A549 (cell line): ENCODE measurements around the gene JUP. TPM values are rescaled to one million over a fixed set of nuclear protein-coding genes. Genes with fewer than 3 reads are reported as not detected.
A peak's percentile ranks its signal among the peaks of the same experiment; 100 is the strongest.

Experiments used
- BHLHE40 ChIP-seq: IDR thresholded peaks from 2 replicates; pipeline ENCODE4 v1.6.1; 2012; ENCODE audit warnings: low read depth, low read length, inconsistent platforms
- CBX2 ChIP-seq: fragments of 200-600 bp; sonication (generic); IDR thresholded peaks from 2 replicates; pipeline ENCODE4 v1.6.1; 2016; ENCODE audit warnings: low read depth, mild to moderate bottlenecking, borderline replicate concordance
- CEBPB ChIP-seq, 2 experiments: fragments of >200 bp in 1 of 2; sonication (Bioruptor Twin) in 1 of 2; formaldehyde crosslinking in 1 of 2; IDR thresholded peaks; 2 replicates each; pipeline ENCODE4 v1.6.1; 2012 to 2016
- CHD4 ChIP-seq: fragments of 200-600 bp; sonication (generic); IDR thresholded peaks from 2 replicates; pipeline ENCODE4 v1.6.1; 2016; ENCODE audit warnings: antibody characterized with exemption, mild to moderate bottlenecking, borderline replicate concordance
- EHF ChIP-seq: fragments of 250-450 bp; sonication (Bioruptor Pico); IDR thresholded peaks from 2 replicates; pipeline ENCODE4 v1.5.0; 2020; ENCODE audit warnings: mild to moderate bottlenecking
- EP300 ChIP-seq, 2 experiments: fragments of >200 bp; sonication (Bioruptor Twin); formaldehyde crosslinking; IDR thresholded peaks; 2 replicates in 1 of 2; 3 replicates in 1 of 2; pipeline ENCODE4 v1.6.1; 2016 to 2017
- ESRRA ChIP-seq: fragments of 150-350 bp; IDR thresholded peaks from 2 replicates; pipeline ENCODE4 v1.6.1; 2014; ENCODE audit warnings: mild to moderate bottlenecking, low read length, borderline replicate concordance
- HOXA7 ChIP-seq: fragments of 250-450 bp; sonication (Bioruptor Pico); IDR thresholded peaks from 2 replicates; pipeline ENCODE4 v1.5.0; 2020; ENCODE audit warnings: mild to moderate bottlenecking, moderate library complexity
- HOXB13 ChIP-seq: fragments of 250-450 bp; sonication (Bioruptor Pico); IDR thresholded peaks from 2 replicates; pipeline ENCODE4 v1.5.0; 2020; ENCODE audit warnings: low read depth, mild to moderate bottlenecking, moderate library complexity
- JUN ChIP-seq, 2 experiments: fragments of >200 bp; sonication (Bioruptor Twin); formaldehyde crosslinking; IDR thresholded peaks; 2 replicates in 1 of 2; 3 replicates in 1 of 2; pipeline ENCODE4 v1.6.1; 2016 to 2017
- JUNB ChIP-seq: fragments of >200 bp; sonication (Bioruptor Twin); formaldehyde crosslinking; IDR thresholded peaks from 2 replicates; pipeline ENCODE4 v1.6.1; 2016
- MAFK ChIP-seq: fragments of 450-650 bp; IDR thresholded peaks from 2 replicates; pipeline ENCODE4 v1.6.1; 2014; ENCODE audit not compliant: partially characterized antibody
- MAZ ChIP-seq: fragments of 150-350 bp; IDR thresholded peaks from 2 replicates; pipeline ENCODE4 v1.6.1; 2014; ENCODE audit warnings: antibody characterized with exemption, low read depth, low read length, borderline replicate concordance
- MYC ChIP-seq: IDR thresholded peaks from 2 replicates; pipeline ENCODE4 v1.6.1; 2012; ENCODE audit warnings: mild to moderate bottlenecking, inconsistent platforms, low read length, improper control_type of control experiment, borderline replicate concordance
- NFE2L2 ChIP-seq: fragments of 150-350 bp; conservative IDR thresholded peaks from 2 replicates; pipeline ENCODE4 v1.6.1; 2014; ENCODE audit warnings: low read length
- NR3C1 ChIP-seq: fragments of >200 bp; sonication (Bioruptor Twin); formaldehyde crosslinking; IDR thresholded peaks from 3 replicates; pipeline ENCODE4 v1.6.1; 2017
- POLR2A ChIP-seq: IDR thresholded peaks from 2 replicates; pipeline ENCODE4 v1.6.1; 2012; ENCODE audit warnings: mild to moderate bottlenecking, low read length
- RARB ChIP-seq: fragments of 250-450 bp; sonication (Bioruptor Pico); IDR thresholded peaks from 2 replicates; pipeline ENCODE4 v1.8.0; 2021; ENCODE audit warnings: mild to moderate bottlenecking, moderate library complexity
- RCOR1 ChIP-seq: fragments of 150-350 bp; IDR thresholded peaks from 2 replicates; pipeline ENCODE4 v1.6.1; 2014; ENCODE audit warnings: antibody characterized with exemption, low read length, low read depth
- RFX5 ChIP-seq: fragments of 450-650 bp; IDR thresholded peaks from 2 replicates; pipeline ENCODE4 v1.7.1; 2014; ENCODE audit warnings: antibody characterized with exemption, mild to moderate bottlenecking, moderate library complexity
- RNF2 ChIP-seq: fragments of 200-600 bp; sonication (generic); IDR thresholded peaks from 2 replicates; pipeline ENCODE4 v1.6.1; 2016; ENCODE audit warnings: low read depth, mild to moderate bottlenecking, antibody characterized with exemption, moderate library complexity, borderline replicate concordance
- SREBF2 ChIP-seq: fragments of 450-650 bp; IDR thresholded peaks from 2 replicates; pipeline ENCODE4 v1.6.1; 2014; ENCODE audit warnings: mild to moderate bottlenecking, moderate library complexity
- ZSCAN20 ChIP-seq: fragments of 250-450 bp; sonication (Bioruptor Pico); IDR thresholded peaks from 2 replicates; pipeline ENCODE4 v1.8.0; 2022; ENCODE audit warnings: mild to moderate bottlenecking, moderate library complexity
- polyA plus RNA-seq, 4 experiments: library from polyadenylated mRNA; depleted of rRNA in 3 of 4; stranded (reverse); fragments of >200 nt; fragmentation: RNase III in 1 of 4; extraction: RNeasy Plus Mini Kit Qiagen cat#74134 plus additional on column Dnase treatment in 1 of 4; gene quantifications; 2 replicates in 3 of 4; 3 replicates in 1 of 4; pipeline ENCODE4 v1.2.3, GENCODE V29; 2011 to 2017
- TF ChIP-seq, protein P1 (sequence below): fragments of >200 bp; sonication (Bioruptor Twin); formaldehyde crosslinking; IDR thresholded peaks from 3 replicates; pipeline ENCODE4 v1.5.1; 2016
- TF ChIP-seq, protein P2 (sequence below): IDR thresholded peaks from 2 replicates; pipeline ENCODE4 v1.6.1; 2012
- TF ChIP-seq, protein P3 (sequence below): IDR thresholded peaks from 2 replicates; pipeline ENCODE4 v1.6.1; 2012
- TF ChIP-seq, protein P4 (sequence below): IDR thresholded peaks from 2 replicates; pipeline ENCODE4 v1.6.1; 2012; ENCODE audit warnings: low read depth, borderline replicate concordance
- TF ChIP-seq, protein P5 (sequence below): fragments of 200-600 bp; sonication (generic); IDR thresholded peaks from 2 replicates; pipeline ENCODE4 v1.6.1; 2016; ENCODE audit warnings: antibody characterized with exemption, mild to moderate bottlenecking, moderate library complexity
- TF ChIP-seq, protein P6 (sequence below): fragments of 250-450 bp; sonication (Bioruptor Pico); IDR thresholded peaks from 2 replicates; pipeline ENCODE4 v1.5.0; 2020; ENCODE audit warnings: low read depth, mild to moderate bottlenecking, moderate library complexity
- TF ChIP-seq, protein P7 (sequence below): fragments of >200 bp; sonication (Bioruptor Twin); formaldehyde crosslinking; IDR thresholded peaks from 3 replicates; pipeline ENCODE4 v1.6.1; 2016
- TF ChIP-seq, protein P8 (sequence below): fragments of 450-650 bp; IDR thresholded peaks from 2 replicates; pipeline ENCODE4 v1.6.1; 2014; ENCODE audit warnings: antibody characterized with exemption
- TF ChIP-seq, protein P9 (sequence below): fragments of >200 bp; sonication (Bioruptor Twin); formaldehyde crosslinking; IDR thresholded peaks from 2 replicates; pipeline ENCODE4 v1.6.1; 2016

The JUP gene
- polyA plus RNA-seq, 2 of the 4 experiments (the other 2 are of a cell fraction), result 54.8 to 107 TPM

DNA sequence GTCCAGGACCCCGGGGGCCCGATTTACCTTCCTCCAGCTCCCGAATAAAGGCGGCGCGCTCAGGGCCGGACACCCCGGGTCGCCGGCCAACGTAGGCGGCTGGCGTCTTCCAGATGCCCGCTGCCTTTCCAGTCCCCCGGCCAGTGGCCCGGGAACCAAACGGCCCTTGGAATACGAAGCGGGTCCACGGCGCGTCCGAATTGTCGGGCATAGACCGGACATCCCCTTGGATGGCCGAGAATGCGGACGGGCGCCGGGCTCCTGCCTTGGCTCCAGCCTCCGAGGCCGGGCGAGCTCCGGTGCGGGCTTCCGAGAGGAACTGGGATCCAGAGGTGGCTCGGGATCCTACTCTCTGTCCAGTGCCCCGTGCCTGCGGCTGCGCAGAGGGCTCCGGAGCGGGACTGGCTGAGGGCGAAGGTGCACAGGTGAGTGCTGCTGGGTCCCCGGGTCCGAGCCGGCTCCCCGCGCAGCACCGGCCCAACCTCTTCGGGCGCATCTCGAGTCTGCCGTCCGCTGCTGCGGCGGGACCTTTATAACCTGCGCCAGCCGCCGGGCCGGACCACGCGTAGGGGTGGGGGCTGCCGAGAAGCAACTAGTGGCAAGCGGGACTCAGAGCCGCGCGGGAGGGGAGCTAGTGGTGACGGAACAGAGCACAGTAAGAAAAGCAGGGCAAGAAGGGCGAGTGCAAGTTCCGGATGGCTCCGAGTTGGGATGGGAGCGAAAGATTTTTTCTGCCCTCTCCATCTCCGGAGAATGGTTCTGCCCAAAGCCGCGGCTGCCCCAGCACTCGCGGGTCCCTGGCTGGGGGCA, 52.2 kb downstream of the JUP start, which contains the start of gene HAP1 (continued):
- TF ChIP-seq, protein P1, sequence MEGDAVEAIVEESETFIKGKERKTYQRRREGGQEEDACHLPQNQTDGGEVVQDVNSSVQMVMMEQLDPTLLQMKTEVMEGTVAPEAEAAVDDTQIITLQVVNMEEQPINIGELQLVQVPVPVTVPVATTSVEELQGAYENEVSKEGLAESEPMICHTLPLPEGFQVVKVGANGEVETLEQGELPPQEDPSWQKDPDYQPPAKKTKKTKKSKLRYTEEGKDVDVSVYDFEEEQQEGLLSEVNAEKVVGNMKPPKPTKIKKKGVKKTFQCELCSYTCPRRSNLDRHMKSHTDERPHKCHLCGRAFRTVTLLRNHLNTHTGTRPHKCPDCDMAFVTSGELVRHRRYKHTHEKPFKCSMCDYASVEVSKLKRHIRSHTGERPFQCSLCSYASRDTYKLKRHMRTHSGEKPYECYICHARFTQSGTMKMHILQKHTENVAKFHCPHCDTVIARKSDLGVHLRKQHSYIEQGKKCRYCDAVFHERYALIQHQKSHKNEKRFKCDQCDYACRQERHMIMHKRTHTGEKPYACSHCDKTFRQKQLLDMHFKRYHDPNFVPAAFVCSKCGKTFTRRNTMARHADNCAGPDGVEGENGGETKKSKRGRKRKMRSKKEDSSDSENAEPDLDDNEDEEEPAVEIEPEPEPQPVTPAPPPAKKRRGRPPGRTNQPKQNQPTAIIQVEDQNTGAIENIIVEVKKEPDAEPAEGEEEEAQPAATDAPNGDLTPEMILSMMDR, result no peak
- TF ChIP-seq JUNB (no peak), EP300 (IDR thresholded peaks at IDR 0.05) (no peak), MAFK (no peak), CBX2 (no peak), RFX5 (no peak), NR3C1 (no peak), MYC (no peak), RCOR1 (no peak), JUN (IDR thresholded peaks at IDR 0.05) (peak; percentile 84 to 91; a peak in 4 of 5 replicates), SREBF2 (no peak), MAZ (no peak), ZSCAN20 (CRISPR knock-in tag) (no peak), CEBPB (IDR thresholded peaks at IDR 0.05) (no peak), RARB (CRISPR knock-in tag) (no peak), NFE2L2 (no peak), HOXB13 (CRISPR knock-in tag) (no peak), CHD4 (no peak; the same call in 1 of the 2 replicates), ESRRA (no peak), RNF2 (0 out of 2 replicates have a peak, but pooled peaks have one; percentile 84), EHF (no peak), BHLHE40 (peak; percentile 74), POLR2A (peak; percentile 100), HOXA7 (CRISPR knock-in tag) (no peak)
- TF ChIP-seq, protein P2, sequence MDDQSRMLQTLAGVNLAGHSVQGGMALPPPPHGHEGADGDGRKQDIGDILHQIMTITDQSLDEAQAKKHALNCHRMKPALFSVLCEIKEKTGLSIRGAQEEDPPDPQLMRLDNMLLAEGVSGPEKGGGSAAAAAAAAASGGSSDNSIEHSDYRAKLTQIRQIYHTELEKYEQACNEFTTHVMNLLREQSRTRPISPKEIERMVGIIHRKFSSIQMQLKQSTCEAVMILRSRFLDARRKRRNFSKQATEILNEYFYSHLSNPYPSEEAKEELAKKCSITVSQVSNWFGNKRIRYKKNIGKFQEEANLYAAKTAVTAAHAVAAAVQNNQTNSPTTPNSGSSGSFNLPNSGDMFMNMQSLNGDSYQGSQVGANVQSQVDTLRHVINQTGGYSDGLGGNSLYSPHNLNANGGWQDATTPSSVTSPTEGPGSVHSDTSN, result peak; percentile 35; the same call in 1 of the 2 replicates
- TF ChIP-seq, protein P3, sequence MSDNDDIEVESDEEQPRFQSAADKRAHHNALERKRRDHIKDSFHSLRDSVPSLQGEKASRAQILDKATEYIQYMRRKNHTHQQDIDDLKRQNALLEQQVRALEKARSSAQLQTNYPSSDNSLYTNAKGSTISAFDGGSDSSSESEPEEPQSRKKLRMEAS, result peak; percentile 60
- TF ChIP-seq, protein P4, sequence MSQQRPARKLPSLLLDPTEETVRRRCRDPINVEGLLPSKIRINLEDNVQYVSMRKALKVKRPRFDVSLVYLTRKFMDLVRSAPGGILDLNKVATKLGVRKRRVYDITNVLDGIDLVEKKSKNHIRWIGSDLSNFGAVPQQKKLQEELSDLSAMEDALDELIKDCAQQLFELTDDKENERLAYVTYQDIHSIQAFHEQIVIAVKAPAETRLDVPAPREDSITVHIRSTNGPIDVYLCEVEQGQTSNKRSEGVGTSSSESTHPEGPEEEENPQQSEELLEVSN, result peak; percentile 21; the same call in 1 of the 2 replicates
- TF ChIP-seq, protein P5, sequence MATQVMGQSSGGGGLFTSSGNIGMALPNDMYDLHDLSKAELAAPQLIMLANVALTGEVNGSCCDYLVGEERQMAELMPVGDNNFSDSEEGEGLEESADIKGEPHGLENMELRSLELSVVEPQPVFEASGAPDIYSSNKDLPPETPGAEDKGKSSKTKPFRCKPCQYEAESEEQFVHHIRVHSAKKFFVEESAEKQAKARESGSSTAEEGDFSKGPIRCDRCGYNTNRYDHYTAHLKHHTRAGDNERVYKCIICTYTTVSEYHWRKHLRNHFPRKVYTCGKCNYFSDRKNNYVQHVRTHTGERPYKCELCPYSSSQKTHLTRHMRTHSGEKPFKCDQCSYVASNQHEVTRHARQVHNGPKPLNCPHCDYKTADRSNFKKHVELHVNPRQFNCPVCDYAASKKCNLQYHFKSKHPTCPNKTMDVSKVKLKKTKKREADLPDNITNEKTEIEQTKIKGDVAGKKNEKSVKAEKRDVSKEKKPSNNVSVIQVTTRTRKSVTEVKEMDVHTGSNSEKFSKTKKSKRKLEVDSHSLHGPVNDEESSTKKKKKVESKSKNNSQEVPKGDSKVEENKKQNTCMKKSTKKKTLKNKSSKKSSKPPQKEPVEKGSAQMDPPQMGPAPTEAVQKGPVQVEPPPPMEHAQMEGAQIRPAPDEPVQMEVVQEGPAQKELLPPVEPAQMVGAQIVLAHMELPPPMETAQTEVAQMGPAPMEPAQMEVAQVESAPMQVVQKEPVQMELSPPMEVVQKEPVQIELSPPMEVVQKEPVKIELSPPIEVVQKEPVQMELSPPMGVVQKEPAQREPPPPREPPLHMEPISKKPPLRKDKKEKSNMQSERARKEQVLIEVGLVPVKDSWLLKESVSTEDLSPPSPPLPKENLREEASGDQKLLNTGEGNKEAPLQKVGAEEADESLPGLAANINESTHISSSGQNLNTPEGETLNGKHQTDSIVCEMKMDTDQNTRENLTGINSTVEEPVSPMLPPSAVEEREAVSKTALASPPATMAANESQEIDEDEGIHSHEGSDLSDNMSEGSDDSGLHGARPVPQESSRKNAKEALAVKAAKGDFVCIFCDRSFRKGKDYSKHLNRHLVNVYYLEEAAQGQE, result no peak
- TF ChIP-seq, protein P6, sequence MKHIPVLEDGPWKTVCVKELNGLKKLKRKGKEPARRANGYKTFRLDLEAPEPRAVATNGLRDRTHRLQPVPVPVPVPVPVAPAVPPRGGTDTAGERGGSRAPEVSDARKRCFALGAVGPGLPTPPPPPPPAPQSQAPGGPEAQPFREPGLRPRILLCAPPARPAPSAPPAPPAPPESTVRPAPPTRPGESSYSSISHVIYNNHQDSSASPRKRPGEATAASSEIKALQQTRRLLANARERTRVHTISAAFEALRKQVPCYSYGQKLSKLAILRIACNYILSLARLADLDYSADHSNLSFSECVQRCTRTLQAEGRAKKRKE, result no peak
- TF ChIP-seq, protein P7, sequence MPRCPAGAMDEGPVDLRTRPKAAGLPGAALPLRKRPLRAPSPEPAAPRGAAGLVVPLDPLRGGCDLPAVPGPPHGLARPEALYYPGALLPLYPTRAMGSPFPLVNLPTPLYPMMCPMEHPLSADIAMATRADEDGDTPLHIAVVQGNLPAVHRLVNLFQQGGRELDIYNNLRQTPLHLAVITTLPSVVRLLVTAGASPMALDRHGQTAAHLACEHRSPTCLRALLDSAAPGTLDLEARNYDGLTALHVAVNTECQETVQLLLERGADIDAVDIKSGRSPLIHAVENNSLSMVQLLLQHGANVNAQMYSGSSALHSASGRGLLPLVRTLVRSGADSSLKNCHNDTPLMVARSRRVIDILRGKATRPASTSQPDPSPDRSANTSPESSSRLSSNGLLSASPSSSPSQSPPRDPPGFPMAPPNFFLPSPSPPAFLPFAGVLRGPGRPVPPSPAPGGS, result peak; percentile 97
- TF ChIP-seq, protein P8, sequence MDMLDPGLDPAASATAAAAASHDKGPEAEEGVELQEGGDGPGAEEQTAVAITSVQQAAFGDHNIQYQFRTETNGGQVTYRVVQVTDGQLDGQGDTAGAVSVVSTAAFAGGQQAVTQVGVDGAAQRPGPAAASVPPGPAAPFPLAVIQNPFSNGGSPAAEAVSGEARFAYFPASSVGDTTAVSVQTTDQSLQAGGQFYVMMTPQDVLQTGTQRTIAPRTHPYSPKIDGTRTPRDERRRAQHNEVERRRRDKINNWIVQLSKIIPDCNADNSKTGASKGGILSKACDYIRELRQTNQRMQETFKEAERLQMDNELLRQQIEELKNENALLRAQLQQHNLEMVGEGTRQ, result no peak
- TF ChIP-seq, protein P9, sequence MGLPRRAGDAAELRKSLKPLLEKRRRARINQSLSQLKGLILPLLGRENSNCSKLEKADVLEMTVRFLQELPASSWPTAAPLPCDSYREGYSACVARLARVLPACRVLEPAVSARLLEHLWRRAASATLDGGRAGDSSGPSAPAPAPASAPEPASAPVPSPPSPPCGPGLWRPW, result no peak
